HG03045 (cell line): ENCODE measurements around the gene CREM.

ENCODE experiments used
- ATAC-seq: cut with Tn5 transposase; IDR thresholded peaks from one replicate; pipeline ENCODE4 v1.9.1; 2021; ENCODE audit warnings: mild to moderate bottlenecking, moderate library complexity; ENCODE audit not compliant: unreplicated experiment

CREM gene

GRCh38 chr10:35218339-35218955, 91.8 kb downstream of the CREM start:
- ATAC-seq = no peak

GRCh38 chr10:35219292-35219691, 92.6 kb downstream of the CREM start:
- no peak for ATAC-seq

- no peak for ATAC-seq
These were observed 93.5 kb downstream of the CREM start for GRCh38 chr10:35219891-35220890.

- ATAC-seq = no peak
These were observed 96.4 kb downstream of the CREM start for GRCh38 chr10:35223016-35223415.

- no peak for ATAC-seq
These were observed 97.5 kb downstream of the CREM start for GRCh38 chr10:35224045-35224740.

- ATAC-seq = no peak
These were observed 98.6 kb downstream of the CREM start for GRCh38 chr10:35225204-35225603.

- no peak for ATAC-seq
These were observed 99.9 kb downstream of the CREM start for GRCh38 chr10:35226507-35226906.

GRCh38 chr10:35228058-35228457, 101.4 kb downstream of the CREM start:
- ATAC-seq = no peak

- no peak for ATAC-seq
These were observed 105.0 kb downstream of the CREM start for GRCh38 chr10:35231646-35232045.

GRCh38 chr10:35232527-35232926, 105.9 kb downstream of the CREM start:
- no peak for ATAC-seq

GRCh38 chr10:35234073-35234472, 107.4 kb downstream of the CREM start:
- no peak for ATAC-seq

GRCh38 chr10:35236739-35237138, 110.1 kb downstream of the CREM start:
- ATAC-seq = no peak

- no peak for ATAC-seq
These were observed 111.3 kb downstream of the CREM start for GRCh38 chr10:35237766-35238512.

- no peak for ATAC-seq
These were observed 117.9 kb downstream of the CREM start for GRCh38 chr10:35244549-35244948.

- no peak for ATAC-seq
These were observed 120.2 kb downstream of the CREM start for GRCh38 chr10:35246770-35247343.

- no peak for ATAC-seq
These were observed 124.9 kb downstream of the CREM start for GRCh38 chr10:35251373-35252100.

- no peak for ATAC-seq
These were observed 130.7 kb downstream of the CREM start for GRCh38 chr10:35257057-35257983.

GRCh38 chr10:35259769-35260397, 133.2 kb downstream of the CREM start:
- ATAC-seq = no peak
